Testis (tissue), 2 donors: ENCODE data around the gene STK36.

Experiments
- CTCF ChIP-seq, 3 experiments: fragments of 450-650 bp in 2 of 3; fragments of 200-600 bp in 1 of 3; sonication (generic) in 1 of 3; IDR thresholded peaks; one replicate each; pipeline ENCODE4 v1.5.1; 2016 to 2019; ENCODE audit warnings: antibody characterized with exemption in 3 of 3, mild to moderate bottlenecking in 2 of 3, moderate library complexity in 1 of 3
- POLR2A ChIP-seq: fragments of 450-650 bp; IDR thresholded peaks from one replicate; pipeline ENCODE4 v1.6.1; 2017; ENCODE audit warnings: antibody characterized with exemption, mild to moderate bottlenecking, moderate library complexity

DNA sequence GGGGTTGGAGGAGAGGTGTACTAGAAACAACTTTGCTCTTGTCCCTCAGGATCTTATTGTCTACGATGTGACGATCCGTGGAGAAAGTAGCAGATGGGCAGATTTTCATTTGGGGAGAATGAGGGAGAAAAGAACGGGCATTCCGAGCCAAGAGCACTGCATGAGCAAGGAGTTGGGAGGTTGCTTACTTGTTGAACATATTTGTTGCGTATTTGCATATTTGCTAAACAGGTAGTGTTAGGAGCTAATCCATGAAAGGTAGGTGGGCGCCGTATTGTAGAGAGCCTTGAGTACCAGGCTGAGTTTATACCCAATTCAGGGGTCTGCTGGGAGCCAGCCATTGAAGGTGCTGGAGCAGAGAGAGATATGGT is 11.9 kb upstream of the STK36 start:
- no peak for TF ChIP-seq CTCF (IDR thresholded peaks at IDR 0.05)
- TF ChIP-seq POLR2A, result no peak
